Measurements from ENCODE around the gene CD96.
A peak's percentile ranks its signal among the peaks of the same experiment; 100 is the strongest.

Gene CD96

GRCh38 chr3:111566844-111567243, 24.8 kb downstream of the CD96 start:
- DNase-seq (ENCODE audit: low spot score) = no peak

GRCh38 chr3:111568355-111568754, 26.4 kb downstream of the CD96 start:
- no peak for DNase-seq (ENCODE audit: low spot score)

GRCh38 chr3:111568911-111569310, 26.9 kb downstream of the CD96 start:
- DNase-seq (ENCODE audit: low spot score) = no peak

- no peak for DNase-seq (ENCODE audit: low spot score)
Observed at GRCh38 chr3:111570404-111571030, 28.5 kb downstream of the CD96 start.

- no peak for DNase-seq (ENCODE audit: low spot score)
Observed at GRCh38 chr3:111571282-111571681, 29.3 kb downstream of the CD96 start.

- DNase-seq (ENCODE audit: low spot score) = no peak
Observed at GRCh38 chr3:111571907-111572460, 30.0 kb downstream of the CD96 start.

GRCh38 chr3:111577113-111577512, 35.1 kb downstream of the CD96 start:
- DNase-seq (ENCODE audit: low spot score) = no peak

GRCh38 chr3:111577798-111578685, 36.0 kb downstream of the CD96 start:
- peak; percentile 38 for DNase-seq (ENCODE audit: low spot score)

GRCh38 chr3:111578867-111579266, 36.9 kb downstream of the CD96 start:
- DNase-seq (ENCODE audit: low spot score) = no peak

- DNase-seq (ENCODE audit: low spot score) = no peak
Observed at GRCh38 chr3:111579495-111579894, 37.5 kb downstream of the CD96 start.

GRCh38 chr3:111581403-111582119, 39.6 kb downstream of the CD96 start:
- no peak for DNase-seq (ENCODE audit: low spot score)

- DNase-seq (ENCODE audit: low spot score) = no peak
Observed at GRCh38 chr3:111582120-111582474, 40.1 kb downstream of the CD96 start.

GRCh38 chr3:111584744-111585143, 42.7 kb downstream of the CD96 start:
- no peak for DNase-seq (ENCODE audit: low spot score)

GRCh38 chr3:111585217-111585616, 43.2 kb downstream of the CD96 start:
- DNase-seq (ENCODE audit: low spot score) = no peak

GRCh38 chr3:111588527-111588926, 46.5 kb downstream of the CD96 start:
- DNase-seq (ENCODE audit: low spot score) = no peak

GRCh38 chr3:111589303-111590142, 47.5 kb downstream of the CD96 start:
- no peak for DNase-seq (ENCODE audit: low spot score)

- no peak for DNase-seq (ENCODE audit: low spot score)
Observed at GRCh38 chr3:111590143-111590491, 48.1 kb downstream of the CD96 start.

GRCh38 chr3:111591555-111591954, 49.6 kb downstream of the CD96 start:
- DNase-seq (ENCODE audit: low spot score) = no peak

- DNase-seq (ENCODE audit: low spot score) = no peak
Observed at GRCh38 chr3:111592143-111592542, 50.1 kb downstream of the CD96 start.

- DNase-seq (ENCODE audit: low spot score) = no peak
Observed at GRCh38 chr3:111592936-111593335, 50.9 kb downstream of the CD96 start.

- DNase-seq (ENCODE audit: low spot score) = no peak
Observed at GRCh38 chr3:111593666-111594065, 51.7 kb downstream of the CD96 start.

GRCh38 chr3:111594205-111594604, 52.2 kb downstream of the CD96 start:
- DNase-seq (ENCODE audit: low spot score) = no peak
